GM19035 (cell line): ENCODE data around the gene TPM1.
"Not testable (repeated sequence)": the region's sequence is repeated elsewhere in the genome, so short reads cannot be mapped to it uniquely, and the experiment has no call there.

Source experiments
- ATAC-seq: cut with Tn5 transposase; IDR thresholded peaks from one replicate; pipeline ENCODE4 v1.9.1; 2021; ENCODE audit not compliant: unreplicated experiment

The TPM1 gene

DNA sequence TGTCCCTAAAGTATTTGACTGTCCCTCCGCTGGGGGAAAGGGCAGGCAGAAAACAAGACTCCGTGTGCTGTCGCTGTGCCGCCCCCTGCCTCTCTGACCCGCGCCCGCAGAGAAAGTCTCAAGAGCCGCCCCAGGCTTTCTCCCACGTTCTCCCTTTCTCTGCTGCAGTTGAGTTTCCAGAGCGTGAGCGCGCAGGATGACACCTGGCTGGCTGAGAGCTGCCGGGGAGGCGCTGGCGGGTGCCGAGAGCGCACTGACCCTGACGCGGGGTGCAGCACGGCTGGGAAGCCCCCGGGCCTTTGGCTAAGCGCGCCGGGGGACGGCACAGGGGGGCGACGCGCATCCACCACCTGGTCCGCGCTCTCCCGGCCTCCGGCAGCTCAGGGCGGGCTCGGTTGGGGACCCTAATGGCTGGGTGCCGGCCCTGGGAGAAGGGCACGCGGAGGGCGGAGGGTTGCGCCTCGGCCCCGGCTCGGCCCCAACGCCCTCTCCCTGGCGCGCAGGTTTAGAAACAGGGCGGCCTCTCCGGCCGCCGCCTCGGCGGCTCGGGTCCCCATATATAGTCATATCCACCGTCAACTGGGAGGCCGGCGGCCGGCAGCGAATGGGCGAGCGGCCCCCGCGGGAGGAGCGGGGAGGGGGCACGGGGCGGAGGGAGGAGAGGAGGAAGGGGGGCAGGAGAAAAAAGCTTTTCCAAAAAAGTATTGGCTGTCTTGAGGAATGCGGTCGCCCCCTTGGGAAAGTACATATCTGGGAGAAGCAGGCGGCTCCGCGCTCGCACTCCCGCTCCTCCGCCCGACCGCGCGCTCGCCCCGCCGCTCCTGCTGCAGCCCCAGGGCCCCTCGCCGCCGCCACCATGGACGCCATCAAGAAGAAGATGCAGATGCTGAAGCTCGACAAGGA is at the start of gene TPM1:
Gene TPM1 (plus strand): TSS at position 774 of the 903 bp plus-strand sequence. CDS start 83 bp downstream, at position 857.
- no peak for ATAC-seq

DNA sequence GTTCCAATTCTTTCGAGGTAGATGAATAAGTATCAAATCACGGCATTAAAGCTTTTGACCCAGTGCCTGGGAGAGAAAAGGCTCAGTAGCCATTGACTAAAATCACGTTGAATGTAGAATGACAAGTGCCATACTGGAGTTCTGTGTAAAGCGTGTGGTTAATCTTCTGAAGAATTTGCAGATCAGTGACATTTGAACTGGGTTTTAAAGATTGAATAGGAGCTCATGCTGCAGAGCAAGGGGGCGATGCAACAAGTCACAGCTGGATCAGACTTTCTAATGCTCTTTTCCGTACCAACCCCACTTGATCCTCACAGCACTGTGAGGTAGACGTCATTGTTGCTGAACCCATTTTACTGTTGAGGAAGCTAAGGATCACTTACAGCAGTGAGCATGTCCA is 49.5 kb upstream of the TPM1 start:
- ATAC-seq: no peak

DNA sequence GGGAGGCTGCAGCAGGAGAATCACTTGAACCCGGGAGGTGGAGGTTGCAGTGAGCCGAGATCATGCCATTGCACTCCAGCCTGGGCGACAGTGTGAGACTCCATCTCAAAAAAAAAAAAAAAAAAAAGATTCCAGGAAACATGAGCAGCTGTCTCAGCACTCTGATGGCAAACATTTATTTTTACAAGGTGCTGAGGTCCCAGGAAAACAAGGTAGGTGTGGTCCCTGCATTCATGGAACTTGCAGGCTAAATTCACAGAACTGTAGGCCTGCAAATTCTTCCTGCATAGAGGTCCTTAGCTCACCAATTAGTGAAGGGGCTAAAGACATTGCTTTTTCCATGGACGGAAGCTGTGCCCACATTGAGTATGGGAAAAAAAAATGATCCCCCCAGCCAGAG is 48.9 kb upstream of the TPM1 start:
- not testable (repeated sequence) for ATAC-seq

DNA sequence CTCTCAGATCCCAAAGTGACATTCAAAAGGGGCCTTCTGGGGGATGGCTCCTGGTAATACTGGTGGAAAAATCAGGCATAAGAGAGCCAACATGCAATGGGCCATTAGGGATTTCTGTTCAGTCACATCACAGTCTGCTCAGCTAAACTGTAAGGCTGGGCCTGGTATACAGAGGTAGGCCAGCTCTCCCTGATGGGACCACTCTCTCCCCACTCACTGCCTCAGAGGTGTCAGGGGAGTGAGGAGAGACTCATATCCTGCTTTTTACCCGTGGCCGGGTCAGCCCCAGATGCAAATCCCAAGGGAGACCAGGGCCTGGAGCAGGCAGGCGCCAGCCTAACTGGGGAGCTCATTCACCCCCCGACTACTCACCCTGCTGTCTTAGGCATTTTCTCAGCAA is 48.1 kb upstream of the TPM1 start:
- ATAC-seq: no peak

DNA sequence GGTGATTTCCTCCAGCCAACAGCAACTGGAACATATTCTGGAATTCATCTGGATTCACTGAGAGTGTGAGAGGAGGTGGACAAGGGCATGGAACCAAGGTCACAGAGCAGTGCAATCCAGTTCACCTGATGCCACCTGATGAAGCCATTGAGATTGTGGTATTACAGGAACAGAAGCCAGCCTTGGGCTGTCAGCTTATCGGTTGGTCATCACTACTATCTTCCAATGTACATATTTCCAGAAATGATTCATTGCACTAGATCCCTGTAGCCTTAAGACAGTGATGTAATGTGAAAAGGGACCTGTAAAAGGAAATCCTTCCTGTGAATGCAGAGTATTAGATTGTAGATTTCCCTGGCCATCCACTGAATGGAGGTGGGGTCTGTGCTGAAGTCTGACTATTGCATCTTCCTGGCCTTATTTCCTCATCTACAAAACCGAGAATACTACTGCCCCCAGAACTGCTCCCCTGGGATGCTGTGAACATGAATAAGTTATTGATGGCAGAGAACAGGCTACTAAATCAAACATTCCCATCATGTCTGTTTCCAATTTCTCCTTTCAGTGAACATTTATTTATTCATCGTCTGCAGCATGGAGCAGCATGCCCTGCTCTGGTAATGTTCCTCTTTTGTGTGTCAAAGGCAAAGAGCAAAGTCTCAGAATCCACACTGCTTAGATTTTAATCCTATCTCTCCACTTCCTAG is 47.4 kb upstream of the TPM1 start:
- no peak for ATAC-seq

DNA sequence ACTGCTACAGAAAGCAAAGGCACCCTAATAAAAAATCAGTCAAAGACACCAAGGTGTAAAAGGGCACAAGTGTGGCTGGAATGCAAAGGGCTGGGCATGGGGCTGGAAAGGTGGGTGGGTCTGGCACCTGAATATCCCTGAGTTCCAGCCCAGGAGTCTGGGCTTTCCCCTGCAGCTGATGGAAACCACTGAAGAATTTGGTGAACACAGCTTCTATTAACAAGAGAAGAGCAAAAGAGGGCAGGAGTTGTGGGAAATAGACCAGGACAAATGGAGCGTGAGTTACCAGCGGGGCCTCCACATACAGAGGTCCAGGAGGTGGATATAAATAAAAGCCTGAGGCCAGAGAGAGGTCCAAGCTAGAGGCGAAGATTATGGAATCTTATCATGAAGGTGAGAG is 45.1 kb upstream of the TPM1 start:
- ATAC-seq: no peak

DNA sequence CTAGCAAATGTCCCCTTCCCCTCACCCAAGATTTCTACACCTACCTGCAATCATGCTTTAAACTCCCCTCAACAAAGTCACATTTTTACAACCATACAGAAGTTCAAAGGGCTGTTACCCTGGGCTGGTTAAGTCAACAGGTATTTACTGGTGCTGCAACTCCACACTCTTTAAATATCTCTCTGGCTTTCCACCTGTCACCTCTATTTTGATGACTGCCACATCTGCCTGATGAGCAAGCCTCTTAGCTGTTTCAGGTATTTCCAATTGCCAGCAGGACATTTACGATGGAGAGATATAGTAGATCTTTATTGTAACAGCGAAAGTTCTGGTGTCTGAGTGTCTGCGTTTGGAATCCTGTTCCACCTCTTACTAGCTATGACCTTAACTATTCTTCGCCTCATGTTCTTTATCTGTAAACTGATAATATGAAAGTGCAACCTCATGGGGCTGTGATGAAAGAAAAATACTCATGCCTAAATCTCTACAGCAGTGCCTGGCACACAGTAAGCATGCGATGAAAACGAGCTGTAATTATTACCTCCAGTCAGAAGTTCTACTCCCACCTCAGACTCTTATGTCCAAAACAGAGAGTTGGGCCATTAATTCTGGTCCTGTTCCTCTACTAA is 44.2 kb upstream of the TPM1 start:
- no peak for ATAC-seq

DNA sequence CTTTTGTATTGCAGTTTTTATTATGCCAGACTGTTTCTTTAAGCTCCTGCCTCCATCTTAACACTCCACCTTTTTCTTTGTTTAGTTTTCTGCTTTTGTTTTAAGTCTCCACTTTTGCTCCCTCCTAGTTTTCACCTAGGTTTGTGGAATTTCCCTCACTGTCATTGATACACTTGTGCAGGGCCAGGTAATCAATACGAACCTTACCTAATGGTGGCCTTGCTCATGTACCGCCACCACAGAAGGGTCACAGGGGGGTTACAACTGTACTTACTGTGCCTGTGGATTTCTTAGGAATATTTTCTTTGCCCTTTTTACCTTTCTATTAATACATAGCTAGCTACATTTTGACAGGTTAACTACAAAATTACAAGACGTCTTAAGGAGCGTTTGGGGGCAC is 43.4 kb upstream of the TPM1 start:
- ATAC-seq: no peak

DNA sequence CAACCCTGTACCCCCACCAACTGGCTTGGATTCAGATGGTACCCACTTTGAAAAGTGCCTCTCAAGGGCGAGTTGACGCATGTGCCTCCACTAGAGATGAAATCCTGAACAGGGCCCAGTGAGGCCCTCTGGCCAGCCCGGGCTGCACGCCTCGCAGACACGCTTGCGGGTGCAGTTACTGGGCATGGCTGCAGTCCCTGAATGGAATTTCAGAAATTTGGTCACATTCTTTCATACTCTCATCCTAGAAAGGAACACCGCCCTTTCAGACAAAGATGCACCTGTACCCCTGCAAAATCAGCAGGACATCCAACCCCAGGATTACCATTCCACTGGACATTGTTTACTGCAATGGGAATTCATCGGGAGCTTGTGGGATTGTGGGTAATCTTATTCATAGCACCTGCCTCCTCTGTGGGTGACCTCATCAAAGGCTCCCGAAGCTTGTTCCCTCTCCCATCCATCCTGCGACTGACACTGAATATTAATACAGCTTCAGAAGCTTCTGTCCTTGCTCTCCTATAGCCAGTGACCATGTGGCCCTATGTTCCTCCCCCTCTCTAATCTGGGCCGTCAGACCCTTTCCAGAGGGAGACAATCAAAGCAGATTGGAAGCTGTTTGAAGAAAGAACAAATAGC is 42.5 kb upstream of the TPM1 start:
- no peak for ATAC-seq

DNA sequence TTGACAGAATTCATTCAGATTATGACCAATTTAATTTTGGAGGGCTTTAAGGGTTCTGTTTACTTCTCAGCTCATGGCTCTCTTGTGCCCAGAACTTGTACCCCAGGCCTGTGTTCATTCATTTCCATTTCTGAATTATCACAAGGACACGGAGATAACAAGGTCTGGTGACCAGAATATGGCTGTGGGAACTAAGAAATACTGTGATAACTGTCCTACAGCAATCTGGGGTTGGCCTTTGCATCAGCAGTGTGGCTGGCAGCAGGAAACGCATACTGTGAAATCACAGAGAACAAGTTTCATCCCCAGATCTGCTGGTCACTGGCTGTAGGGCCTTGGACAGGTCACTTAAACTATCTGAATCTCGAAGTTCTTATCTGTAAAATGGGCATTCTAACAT is 41.8 kb upstream of the TPM1 start:
- no peak for ATAC-seq

DNA sequence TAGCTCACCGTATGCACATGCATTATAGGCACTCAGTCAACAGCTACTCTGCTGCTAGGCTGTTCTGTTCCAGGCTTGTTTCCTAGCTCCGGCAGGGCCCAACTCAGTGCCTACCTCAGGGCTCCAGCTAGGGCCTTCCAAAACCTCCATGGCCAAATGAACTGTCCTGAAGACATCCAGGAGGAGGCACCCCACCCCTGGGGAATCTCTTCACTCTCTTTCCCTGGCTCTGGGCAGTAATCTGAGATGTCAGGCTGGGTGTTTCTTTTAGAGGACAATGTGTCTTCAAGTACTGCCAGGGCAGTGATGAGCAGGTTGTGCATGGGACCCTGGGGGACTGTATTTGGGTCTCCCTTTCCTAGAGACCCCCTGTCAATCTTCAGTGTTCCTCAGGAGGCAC is 38.3 kb upstream of the TPM1 start:
- no peak for ATAC-seq

DNA sequence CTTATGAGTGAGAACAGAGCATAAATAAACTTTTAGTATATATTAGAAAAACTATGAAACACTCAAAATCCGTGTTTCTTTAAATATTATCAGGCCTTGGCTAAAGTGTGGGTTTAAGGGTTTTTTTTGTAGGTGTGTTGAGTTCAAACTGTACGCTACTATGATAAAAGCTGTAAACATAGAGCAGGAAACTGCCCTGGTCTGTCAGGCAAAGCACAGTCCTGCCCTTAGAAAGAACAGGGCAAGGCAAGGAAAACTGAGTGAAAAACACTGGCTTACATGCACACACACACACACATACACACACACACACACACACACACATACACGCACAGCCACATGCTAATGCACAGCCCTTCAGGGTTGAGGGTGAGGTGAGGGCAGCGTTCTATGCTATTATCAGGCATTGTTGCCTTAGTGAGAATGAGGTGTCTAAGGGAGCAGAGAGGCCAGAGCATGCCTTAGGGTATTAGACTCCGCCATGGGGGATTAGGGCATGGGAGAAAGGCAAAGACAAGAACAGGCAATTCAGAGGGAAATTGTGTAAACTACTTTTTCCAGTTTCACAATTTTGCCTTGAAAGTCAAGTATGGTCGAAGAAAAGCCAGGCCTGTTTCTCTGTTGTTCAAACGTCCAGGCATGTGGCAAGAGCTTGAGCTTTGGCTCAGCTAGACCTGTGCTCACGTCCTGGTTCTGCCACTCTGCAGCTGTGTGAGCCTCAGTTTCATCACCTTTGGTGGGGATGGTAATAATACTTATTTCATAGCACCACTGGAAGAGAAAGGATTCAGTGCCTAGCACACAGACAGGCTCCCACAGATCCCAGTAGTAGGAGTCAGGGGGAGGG is 36.3 kb upstream of the TPM1 start:
- ATAC-seq: no peak

DNA sequence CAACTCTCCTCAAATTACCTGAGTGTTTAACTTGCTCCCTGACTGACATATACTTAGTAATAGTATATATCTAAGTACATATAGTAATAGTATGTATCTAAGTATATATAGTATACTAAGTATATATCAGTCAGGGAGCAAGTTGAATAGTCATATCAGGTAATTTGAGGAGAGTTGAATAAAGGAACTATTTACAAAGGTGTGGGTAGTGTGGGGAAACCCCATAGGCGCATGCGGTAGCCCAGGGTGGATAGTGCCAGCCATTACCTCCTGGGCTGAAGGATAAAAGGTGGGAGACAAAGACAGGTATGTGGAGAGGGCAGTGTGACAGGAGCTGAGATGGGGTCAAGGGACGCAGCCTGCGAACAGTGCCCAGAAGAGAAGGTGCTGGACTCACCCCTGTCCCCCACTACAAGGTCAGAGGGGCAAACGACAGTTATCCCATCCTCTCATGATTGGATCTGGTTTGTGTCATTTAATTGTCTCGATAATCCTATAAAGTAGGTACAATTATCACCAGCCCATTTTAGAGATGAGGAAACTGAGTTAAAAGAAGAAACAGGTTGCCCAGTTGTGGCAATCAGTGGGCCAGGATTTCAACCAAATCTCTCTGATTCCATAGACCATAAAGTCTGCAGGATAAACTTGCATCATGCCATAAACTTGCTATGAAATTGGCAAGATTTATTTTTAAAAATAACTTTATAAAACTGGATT is 34.1 kb upstream of the TPM1 start:
- ATAC-seq: no peak

DNA sequence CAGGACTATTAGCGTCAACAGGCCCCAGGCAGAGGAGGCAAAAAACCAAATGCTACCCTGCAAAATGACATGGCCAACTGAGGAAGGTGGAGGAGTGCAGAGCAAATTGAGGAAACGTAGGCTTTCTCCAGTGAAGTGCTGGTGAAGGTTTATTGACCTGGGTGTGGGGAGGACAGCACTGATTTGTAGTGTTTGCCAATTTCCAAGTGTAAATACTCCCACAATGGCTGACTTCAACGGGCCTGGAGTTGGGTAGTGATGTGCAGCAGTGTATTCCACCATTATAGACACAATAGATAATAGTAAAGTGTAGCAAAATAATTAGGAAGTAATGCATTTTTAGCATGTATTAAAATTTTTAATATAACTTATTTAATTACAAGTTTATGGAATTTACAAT is 32.2 kb upstream of the TPM1 start:
- ATAC-seq: no peak

DNA sequence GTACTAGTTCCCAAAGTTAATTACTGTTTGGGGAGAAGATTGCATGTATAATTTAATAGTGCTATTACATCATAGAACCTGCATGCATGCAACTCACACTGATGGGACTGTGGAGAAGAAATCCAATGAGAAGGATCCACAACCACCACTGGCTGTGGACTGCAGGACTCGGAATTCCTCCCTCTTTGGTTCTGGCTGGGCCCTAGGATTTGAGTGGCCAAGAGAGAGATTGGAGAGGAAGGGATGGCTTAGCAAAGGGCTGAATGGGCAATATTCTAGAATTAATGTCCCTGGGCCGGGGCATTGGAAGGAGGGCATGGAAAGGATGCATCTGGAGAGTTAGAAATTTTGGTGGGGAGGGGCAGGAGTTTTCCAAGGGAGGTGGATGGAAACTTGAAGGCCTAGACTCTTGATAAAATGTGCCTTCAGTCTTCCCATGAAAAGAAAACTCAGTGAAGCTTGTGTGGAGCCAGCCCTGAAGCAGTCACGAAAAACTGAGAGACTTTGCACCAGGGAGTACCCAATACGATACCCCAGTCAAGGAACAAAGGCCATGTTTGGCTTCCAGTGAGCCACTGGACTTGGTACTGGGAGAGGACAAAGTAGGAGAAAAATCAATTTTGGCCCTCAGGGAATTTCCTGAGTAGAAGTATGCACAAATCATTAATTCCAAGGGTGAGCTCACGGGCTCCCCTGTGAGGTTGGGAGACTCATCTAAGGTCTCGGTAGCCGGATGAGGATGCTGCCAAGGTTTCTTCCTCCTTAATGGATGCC is 31.4 kb upstream of the TPM1 start:
- no peak for ATAC-seq

DNA sequence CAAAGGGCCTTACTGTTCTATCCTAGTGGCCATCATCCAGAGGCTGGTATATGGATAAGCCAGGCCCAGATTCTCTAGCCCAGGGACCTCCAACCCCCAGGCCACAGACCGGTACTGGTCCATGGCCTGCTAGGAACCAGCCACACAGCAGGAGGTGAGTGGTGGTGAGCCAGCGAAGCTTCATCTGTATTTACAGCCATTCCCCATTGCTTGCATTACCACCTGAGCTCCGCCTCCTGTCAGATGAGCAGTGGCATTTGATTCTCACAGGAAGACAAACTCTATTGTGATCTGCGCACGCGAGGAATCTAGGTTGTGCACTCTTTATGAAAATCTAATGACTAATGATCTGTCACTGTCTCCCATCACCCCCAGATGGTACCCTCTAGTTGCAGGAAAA is 30.1 kb upstream of the TPM1 start:
- no peak for ATAC-seq

DNA sequence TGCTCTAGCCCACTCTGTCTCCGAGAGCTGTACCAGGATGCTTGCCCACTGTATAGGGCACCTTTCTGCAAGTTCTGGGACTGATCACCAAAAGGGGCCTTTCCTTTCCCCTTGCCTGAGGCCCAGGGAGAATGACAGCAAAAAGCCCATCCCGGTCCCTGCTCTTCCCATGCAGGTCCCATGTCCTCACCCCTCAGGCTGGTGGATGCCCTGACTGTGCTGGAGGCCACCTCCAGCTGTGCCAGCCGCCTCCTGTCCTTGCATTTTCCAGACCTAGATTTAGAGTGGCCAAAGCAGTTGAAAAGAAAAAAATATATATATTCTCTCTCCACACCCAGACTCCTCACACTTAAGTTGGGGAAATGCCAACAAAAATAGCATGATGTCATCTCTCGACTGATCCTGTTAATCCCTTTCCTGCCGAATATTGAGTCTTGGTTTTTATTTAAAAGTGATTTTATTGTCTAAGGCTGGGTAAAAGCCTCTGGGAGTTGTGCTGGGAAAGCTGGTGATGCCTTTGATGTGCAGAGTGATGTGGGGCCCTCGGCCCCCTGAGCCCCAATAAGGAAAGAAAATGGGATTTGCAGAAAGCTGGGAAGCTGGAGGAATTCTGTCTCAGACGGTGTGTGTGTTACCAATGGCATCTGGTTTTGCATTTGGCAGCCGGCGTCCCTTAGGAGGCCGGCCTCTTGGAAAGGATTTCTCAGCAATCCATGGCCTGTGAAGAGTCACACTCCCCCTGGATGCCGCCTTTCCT is 29.3 kb upstream of the TPM1 start:
- no peak for ATAC-seq

DNA sequence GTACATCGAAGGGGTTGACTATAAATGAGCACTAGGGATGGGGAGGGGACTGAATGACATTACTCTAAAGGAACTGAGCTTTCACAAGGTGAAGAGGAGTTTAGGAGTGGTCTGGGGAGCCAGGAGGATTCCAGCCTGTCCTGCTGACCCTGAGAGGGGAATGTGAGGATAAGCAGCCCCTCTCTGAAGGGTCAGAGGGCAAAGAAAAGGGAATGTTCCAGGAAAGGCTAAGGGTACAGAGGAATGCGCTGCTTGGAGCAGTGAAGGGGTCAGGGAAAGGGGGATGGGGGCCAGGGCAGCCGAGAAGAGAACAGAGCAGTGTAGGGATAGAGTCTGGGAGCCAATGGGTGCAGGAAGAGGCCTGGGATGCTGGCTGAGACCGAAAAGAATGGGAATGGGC is 28.0 kb upstream of the TPM1 start:
- ATAC-seq: no peak
